Subcutaneous abdominal adipose tissue (tissue), 5 donors: ENCODE measurements around the gene MMD.

Experiments used
- H3K27ac ChIP-seq: one replicate; pipeline ENCODE4 v1.7.0; 2013; ENCODE audit warnings: low read depth, mild to moderate bottlenecking, inconsistent platforms, low read length, moderate library complexity
- H3K27me3 ChIP-seq, 5 donors: one replicate each; pipeline ENCODE4 v1.7.0; 2013; ENCODE audit warnings: low read length in 5 of 5, inconsistent platforms in 1 of 5; ENCODE audit not compliant: control insufficient read depth in 5 of 5, insufficient read depth in 4 of 5
- H3K36me3 ChIP-seq, 5 donors: one replicate each; pipeline ENCODE4 v1.7.0; 2013; ENCODE audit warnings: low read length in 5 of 5; ENCODE audit not compliant: control insufficient read depth in 5 of 5, insufficient read depth in 5 of 5
- H3K4me1 ChIP-seq, 5 donors: one replicate each; pipeline ENCODE4 v1.7.0; 2013; ENCODE audit warnings: low read length in 5 of 5, mild to moderate bottlenecking in 3 of 5, moderate library complexity in 1 of 5; ENCODE audit not compliant: control insufficient read depth in 5 of 5, insufficient read depth in 5 of 5
- H3K4me3 ChIP-seq, 5 donors: one replicate each; pipeline ENCODE4 v1.7.0; 2013; ENCODE audit warnings: low read length in 5 of 5, low read depth in 1 of 5
- H3K9ac ChIP-seq, 5 donors: one replicate each; pipeline ENCODE4 v1.7.0; 2013; ENCODE audit warnings: low read length in 5 of 5, mild to moderate bottlenecking in 4 of 5, moderate library complexity in 3 of 5
- H3K9me3 ChIP-seq, 5 donors: one replicate each; pipeline ENCODE4 v1.7.0; 2013; ENCODE audit warnings: low read length in 5 of 5; ENCODE audit not compliant: control insufficient read depth in 5 of 5
- donor health status: healthy.
- donor health status: healthy.
- donor health status: healthy.
- donor health status: healthy.
- donor health status: healthy.

Gene MMD

DNA sequence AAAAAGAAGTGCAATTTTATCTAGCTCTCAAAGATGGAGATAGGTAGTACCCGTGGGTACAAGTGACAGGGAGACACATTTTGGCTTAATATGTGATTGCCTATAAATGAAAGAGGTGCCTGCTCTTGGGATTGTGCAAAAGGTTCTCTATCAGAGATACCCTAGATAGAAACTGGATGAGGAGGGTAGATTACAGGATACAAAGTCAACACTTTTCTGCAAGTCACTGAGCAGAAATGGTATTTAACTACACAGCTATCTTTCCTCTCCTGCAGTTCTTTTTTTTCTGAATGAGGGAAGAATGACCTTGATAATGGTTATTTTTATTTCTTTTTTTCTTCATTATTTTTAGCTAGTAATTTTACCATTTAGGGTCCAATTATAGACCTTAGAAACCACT is 67.6 kb downstream of the MMD start:
- Histone ChIP-seq H3K9ac (no peak overlapping the region), H3K4me3 (no peak overlapping the region)

DNA sequence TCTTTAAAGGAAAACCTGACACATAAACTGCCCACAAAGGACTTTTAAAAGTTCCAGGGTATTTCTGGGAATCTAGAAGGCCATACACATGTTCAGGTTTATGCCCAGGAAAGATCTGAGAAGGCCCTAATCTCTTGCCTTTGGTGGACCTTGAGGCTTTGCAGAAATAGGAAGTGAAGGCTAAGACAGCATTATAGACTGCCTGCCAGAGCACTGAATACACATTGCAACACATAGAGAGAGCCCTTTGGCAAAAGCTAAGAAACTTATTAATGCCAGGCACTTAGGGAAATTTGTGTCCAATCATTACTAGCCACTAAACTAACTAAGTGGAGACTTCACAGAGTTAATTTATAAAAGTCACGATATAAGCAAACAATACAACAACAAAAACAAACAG is 70.4 kb downstream of the MMD start:
- no peaks in the 10 kb centered on the region for H3K36me3 ChIP-seq
- no peak overlapping the region for H3K9ac ChIP-seq
- H3K9me3 ChIP-seq: peaks cover 0 to 6% (median 3%) of the 10 kb centered on the region in 5 donors
- H3K27ac ChIP-seq: no peak overlapping the region
- no peaks in the 10 kb centered on the region for H3K4me1 ChIP-seq
- no peaks in the 10 kb centered on the region for H3K27me3 ChIP-seq
- H3K4me3 ChIP-seq: no peak overlapping the region

More for the DNA sequence above, 67.6 kb downstream of the MMD start:
- H3K4me1 ChIP-seq: peaks cover 0 to 3% (median 0%) of the 10 kb centered on the region in 5 donors
- no peaks in the 10 kb centered on the region for H3K9me3 ChIP-seq
- H3K36me3 ChIP-seq: no peaks in the 10 kb centered on the region
- no peak overlapping the region for H3K27ac ChIP-seq
- H3K27me3 ChIP-seq: no peaks in the 10 kb centered on the region

DNA sequence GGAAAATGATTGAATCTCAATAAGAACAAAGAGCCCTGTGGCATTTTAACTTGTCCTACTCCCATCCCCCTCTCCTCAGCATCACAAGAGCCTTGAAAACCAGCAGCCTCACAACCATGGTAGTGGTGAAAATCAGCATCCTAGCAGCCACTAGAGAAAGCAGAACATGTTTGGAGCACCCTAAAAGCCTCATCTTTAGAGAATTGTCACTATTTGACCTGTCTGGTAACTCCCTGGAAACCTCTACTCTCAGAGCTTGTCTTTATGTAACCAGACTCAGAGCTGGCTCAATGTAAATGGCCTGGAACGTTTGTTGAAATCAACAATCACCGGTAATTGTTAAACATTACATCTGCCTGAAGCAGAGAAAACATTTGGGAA is 70.8 kb downstream of the MMD start:
- Histone ChIP-seq H3K27ac (no peak overlapping the region), H3K9me3 (peaks cover 0 to 6% (median 3%) of the 10 kb centered on the region in 5 donors), H3K4me1 (no peaks in the 10 kb centered on the region), H3K4me3 (no peak overlapping the region), H3K9ac (no peak overlapping the region), H3K36me3 (no peaks in the 10 kb centered on the region), H3K27me3 (no peaks in the 10 kb centered on the region)

DNA sequence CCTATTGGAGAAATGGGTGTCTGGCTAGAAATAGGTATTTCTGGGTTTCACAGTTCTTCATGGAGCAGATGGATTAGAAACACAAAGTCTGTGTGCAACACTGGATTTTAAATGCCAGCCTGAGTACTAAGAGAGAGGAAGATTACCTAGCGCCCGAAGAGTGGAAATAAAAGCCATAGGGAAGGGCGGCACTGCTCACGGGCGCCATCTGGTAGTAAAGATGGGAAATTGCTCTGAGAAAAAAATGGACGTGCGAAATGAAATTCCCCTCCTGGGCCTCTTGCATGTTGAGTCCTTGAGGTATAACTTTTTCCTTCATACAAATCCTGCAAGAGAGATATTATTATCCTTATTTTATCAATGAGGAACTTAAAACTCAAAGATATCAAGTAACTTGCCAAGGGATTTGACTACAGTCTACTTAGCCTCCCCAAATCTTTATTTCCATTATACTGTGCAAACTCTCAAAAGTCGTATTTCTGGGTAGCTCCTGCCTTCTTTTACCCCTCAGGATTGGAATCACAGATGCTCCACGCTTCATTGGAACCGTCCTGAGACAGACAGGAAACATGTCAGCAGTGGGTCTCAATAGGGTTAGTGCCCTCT is 72.8 kb downstream of the MMD start:
- Histone ChIP-seq H3K36me3 (no peaks in the 10 kb centered on the region), H3K9ac (no peak overlapping the region), H3K27me3 (no peaks in the 10 kb centered on the region), H3K4me3 (no peak overlapping the region), H3K4me1 (no peaks in the 10 kb centered on the region), H3K27ac (no peak overlapping the region), H3K9me3 (peaks cover 0 to 6% (median 3%) of the 10 kb centered on the region in 5 donors)

DNA sequence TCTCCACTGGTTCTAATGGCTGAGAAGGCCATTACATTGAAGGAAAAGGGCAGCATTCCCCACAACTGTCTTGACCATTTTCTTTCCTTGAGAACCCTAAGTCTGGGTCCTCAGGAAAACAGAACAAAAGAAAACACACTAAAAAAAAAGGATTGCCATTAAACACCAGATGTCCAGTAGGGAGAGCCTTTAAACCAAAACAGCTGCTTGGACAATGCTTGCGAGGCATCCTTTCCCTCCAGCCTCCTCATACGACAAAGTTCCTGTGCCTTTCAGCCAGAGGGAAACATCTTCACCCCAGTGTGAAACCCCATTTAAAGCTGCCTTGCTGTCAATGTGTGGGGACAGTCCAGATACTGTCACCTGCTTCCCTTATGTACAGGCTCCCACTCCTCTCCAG is 74.3 kb downstream of the MMD start:
- no peak overlapping the region for H3K4me3 ChIP-seq
- H3K9ac ChIP-seq: no peak overlapping the region
- H3K36me3 ChIP-seq: no peaks in the 10 kb centered on the region
- H3K27me3 ChIP-seq: no peaks in the 10 kb centered on the region
- no peaks in the 10 kb centered on the region for H3K4me1 ChIP-seq
- H3K9me3 ChIP-seq: peaks cover 0 to 6% (median 3%) of the 10 kb centered on the region in 5 donors
- no peak overlapping the region for H3K27ac ChIP-seq

DNA sequence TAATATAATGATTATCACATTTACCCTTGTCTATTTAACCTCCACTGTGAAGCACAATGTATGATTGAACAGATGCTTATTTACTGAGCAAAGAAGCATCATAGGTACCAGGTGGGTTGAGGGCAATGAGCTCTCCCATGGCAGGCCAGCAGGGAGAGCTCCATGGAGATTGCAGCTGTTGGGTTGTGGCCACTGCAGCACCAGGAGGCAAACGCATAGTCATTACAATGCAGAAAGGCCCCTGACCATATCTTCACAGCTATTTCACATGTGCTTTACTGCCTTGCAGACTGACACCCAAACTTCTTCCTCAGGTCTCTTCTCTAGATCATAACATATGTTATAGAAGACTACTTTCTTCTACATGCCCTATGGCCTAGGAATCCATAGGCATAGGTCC is 75.0 kb downstream of the MMD start:
- no peak overlapping the region for H3K9ac ChIP-seq
- H3K4me3 ChIP-seq: no peak overlapping the region
- no peaks in the 10 kb centered on the region for H3K27me3 ChIP-seq
- H3K27ac ChIP-seq: no peak overlapping the region
- no peaks in the 10 kb centered on the region for H3K4me1 ChIP-seq
- no peaks in the 10 kb centered on the region for H3K36me3 ChIP-seq
- H3K9me3 ChIP-seq: peaks cover 0 to 6% (median 3%) of the 10 kb centered on the region in 5 donors

DNA sequence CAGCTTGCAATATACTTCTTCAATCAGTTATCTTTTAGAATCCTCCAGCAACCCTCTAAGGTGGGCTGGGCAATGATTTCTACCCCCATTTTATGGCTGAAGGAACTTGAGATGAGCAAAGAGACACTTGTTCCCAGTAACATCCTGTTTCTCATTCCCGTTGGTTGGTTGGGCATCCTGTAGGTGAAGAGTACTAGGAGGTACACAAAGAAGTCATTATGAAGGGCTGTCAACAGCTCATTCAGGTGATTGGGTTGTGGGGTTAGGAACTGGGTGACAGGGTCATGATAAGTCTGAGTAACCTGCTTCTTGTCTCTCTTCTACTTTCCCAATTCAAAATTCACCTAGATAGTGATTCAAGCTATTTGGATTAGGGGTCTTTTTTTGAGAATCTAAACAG is 76.5 kb downstream of the MMD start:
- Histone ChIP-seq H3K4me3 (no peak overlapping the region), H3K9me3 (peaks cover 0 to 6% (median 3%) of the 10 kb centered on the region in 5 donors), H3K9ac (no peak overlapping the region), H3K36me3 (no peaks in the 10 kb centered on the region), H3K4me1 (peaks cover 0 to 5% (median 0%) of the 10 kb centered on the region in 5 donors), H3K27me3 (peaks cover 0 to 4% (median 0%) of the 10 kb centered on the region in 5 donors), H3K27ac (no peak overlapping the region)

DNA sequence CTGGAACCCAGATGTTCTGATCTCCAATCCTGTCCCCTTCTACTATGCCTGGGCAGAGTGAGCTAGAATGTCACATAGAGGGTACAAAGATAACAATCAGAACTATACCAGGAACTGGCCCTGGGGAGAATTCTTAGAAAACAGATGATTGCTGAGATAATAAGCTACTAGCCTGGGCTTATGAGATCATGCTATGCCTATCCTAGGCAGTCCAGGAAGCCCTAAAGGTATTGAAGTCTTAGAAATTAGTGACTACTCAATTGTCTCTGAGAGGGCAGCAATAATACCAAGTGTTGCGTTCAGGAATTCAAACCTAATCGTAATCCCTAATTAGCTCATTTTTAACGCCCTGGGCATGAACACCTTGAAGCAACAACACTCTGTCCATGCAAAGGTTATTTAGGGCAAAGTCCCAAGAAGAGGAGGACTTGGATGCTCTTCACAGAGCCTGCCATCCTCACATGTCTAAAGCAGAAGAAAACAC is 77.1 kb downstream of the MMD start:
- H3K36me3 ChIP-seq: no peaks in the 10 kb centered on the region
- no peak overlapping the region for H3K9ac ChIP-seq
- H3K4me3 ChIP-seq: no peak overlapping the region
- peaks cover 0 to 6% (median 3%) of the 10 kb centered on the region in 5 donors for H3K9me3 ChIP-seq
- H3K27ac ChIP-seq: no peak overlapping the region
- peaks cover 0 to 8% (median 0%) of the 10 kb centered on the region in 5 donors for H3K4me1 ChIP-seq
- peaks cover 0 to 8% (median 0%) of the 10 kb centered on the region in 5 donors for H3K27me3 ChIP-seq

DNA sequence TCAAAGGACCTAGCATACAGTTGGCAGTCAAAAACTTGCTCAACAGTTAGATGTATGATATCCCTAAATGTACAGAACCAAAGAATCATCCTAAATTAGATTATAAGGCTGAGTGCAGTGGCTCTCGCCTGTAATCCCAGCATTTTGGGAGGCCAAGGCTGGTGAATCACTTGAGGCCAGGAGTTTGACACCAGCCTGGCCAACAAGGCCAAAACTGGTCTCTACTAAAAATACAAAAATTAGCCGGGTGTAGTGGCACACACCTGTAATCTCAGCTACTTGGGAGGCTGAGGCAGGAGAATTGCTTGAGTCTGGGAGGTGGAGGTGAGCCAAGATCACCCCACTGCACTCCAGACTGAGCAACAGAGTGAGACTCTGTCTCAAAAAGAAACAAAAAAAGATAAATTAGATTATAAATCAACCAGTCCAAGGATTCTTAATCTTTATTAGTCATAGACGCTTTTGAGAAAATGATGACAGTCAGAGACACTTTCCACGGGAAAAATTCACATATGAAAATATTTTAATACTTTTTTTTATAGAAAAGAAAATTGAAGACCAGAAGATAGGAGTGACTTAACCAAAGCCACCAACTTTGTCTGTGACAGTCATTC is 77.6 kb downstream of the MMD start:
- peaks cover 0 to 13% (median 0%) of the 10 kb centered on the region in 5 donors for H3K27me3 ChIP-seq
- H3K9me3 ChIP-seq: peaks cover 0 to 6% (median 3%) of the 10 kb centered on the region in 5 donors
- peaks cover 0 to 8% (median 0%) of the 10 kb centered on the region in 5 donors for H3K4me1 ChIP-seq
- H3K36me3 ChIP-seq: no peaks in the 10 kb centered on the region
- no peak overlapping the region for H3K4me3 ChIP-seq
- no peak overlapping the region for H3K9ac ChIP-seq
- H3K27ac ChIP-seq: no peak overlapping the region

DNA sequence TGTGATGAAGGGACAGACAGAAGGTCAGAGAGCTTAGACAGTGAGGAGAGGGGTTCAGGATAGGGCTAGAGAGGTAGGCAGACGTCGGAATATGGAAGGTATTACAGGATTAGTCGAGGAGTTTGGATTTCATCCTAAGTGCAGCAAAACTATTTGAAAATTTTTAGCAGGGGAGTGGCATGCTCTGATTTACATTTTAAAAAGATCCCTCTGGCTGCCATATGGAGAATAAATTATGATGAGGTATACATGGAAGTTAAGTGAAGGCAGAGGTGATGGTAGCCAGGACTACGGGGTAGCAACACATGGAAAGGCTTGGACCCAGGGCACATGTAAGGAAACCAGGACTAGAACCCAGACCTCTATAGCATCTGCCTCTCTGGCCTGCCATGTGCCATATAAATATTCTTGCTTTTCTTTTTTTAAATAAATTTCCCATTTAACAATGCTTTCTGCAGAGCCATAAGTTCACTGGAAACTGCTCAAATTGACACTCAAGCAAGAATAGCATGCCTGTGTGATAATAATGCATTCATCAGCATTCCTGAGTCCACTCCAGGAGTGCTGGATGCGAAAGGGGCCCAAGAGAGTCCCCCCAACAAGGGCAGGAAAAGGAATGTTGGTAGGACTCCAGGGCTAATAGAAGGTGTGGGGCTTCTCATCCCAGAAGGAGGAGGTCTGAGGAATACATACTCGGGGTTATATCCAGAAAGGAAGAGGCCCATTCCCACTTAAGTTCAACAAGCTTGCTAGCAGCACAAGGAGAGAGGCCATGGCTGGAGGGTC is 78.6 kb downstream of the MMD start:
- H3K27me3 ChIP-seq: peaks cover 0 to 13% (median 0%) of the 10 kb centered on the region in 5 donors
- H3K9ac ChIP-seq: no peak overlapping the region

More for the DNA sequence above, 78.6 kb downstream of the MMD start:
- Histone ChIP-seq H3K27ac (no peak overlapping the region), H3K4me3 (no peak overlapping the region), H3K9me3 (peaks cover 0 to 6% (median 3%) of the 10 kb centered on the region in 5 donors), H3K36me3 (no peaks in the 10 kb centered on the region), H3K4me1 (peaks cover 0 to 8% (median 0%) of the 10 kb centered on the region in 5 donors)
